Erythroblast (primary cell): ENCODE results near the gene CLDND1.

Source experiments
- GATA1 ChIP-seq: IDR thresholded peaks from 2 replicates; pipeline ENCODE4 v1.6.1; 2011; ENCODE audit warnings: low read depth, mild to moderate bottlenecking, control low read depth, low read length, moderate library complexity
- POLR2A ChIP-seq: IDR thresholded peaks from 2 replicates; pipeline ENCODE4 v1.6.1; 2011; ENCODE audit warnings: mild to moderate bottlenecking, low read length

DNA sequence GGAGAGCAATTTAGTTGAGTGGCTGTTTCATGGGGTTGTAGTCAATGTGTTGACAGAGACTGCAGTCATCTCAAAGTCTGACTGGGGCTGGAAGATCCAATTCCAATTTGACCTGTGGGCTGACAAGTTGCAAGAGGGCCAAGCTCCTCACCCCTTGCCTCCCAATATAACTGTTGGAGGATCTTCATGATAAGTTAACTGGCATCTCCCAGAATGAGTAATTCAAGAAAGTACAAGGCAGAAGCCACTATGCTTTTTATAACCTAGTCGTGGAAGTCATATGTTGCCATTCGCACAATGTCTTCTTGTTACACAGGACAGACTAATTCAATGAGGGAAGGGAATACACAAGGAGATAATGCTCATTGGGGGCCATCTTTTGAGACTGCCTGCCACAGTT, 38.2 kb upstream of the CLDND1 start:
- TF ChIP-seq POLR2A = no peak
- no peak for TF ChIP-seq GATA1
